ENCODE data around the gene NT5DC3.
A peak's percentile ranks its signal among the peaks of the same experiment; 100 is the strongest.
"Not testable (repeated sequence)": the region's sequence is repeated elsewhere in the genome, so short reads cannot be mapped to it uniquely, and the experiment has no call there.

NT5DC3 gene

GRCh38 chr12:103844305-103844704 is 3.3 kb upstream of the NT5DC3 start:
- Mint-ChIP-seq H3K4me3 (no peak overlapping the region), H3K9me3 (ENCODE audit: low read depth) (no peaks in the 10 kb centered on the region), H3K36me3 (no peaks in the 10 kb centered on the region), H3K4me1 (ENCODE audit: low read depth) (peaks cover 14% of the 10 kb centered on the region), H3K27me3 (no peaks in the 10 kb centered on the region), H3K27ac (no peak overlapping the region)

DNA sequence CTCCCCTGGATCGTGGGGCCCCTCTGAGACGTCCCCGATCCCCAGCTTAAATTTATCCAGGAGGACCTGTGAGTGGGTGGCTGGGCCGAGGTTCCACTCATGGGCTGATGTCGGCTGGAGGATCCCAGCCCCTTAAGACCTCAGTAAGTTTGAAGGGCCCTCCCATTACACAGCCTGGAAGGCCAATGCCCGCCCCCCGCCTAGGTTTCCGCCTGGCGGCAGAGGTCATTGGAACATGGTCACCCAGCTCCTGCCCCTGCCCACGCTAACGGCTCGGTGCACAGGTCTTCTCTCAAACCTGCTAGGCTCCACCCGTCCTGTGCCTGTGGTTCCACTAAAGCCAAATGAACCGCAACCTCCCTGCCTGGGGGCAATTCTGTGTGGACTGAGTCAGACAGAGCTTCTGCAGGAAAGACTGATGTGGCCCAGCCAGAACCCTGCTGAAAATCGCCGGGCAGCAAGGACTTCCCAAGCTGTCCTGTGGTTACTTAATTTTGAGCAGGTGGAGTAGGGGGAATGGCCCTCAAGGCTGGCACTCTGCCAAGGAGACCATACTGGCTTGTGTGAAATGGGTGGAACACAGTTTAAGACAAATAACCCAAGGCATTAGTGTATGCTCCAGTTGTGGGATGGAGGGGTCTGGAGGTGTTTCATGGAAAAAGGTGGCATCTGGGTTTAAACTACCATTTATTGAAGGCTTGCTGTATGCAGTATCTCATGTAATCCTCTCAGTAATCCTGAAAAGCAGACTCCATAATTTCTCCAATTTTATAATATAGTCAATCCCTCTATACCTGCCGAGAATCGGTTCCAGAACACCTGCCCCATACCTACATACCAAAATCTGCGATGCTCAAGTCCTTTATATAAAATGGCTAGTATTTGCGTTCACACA is 903 bp upstream of the NT5DC3 start:
- Mint-ChIP-seq H3K4me1 (ENCODE audit: low read depth) (peaks cover 21% of the 10 kb centered on the region), H3K27me3 (no peaks in the 10 kb centered on the region), H3K27ac (peak overlapping the region; percentile 83), H3K4me3 (peak overlapping the region; percentile 81), H3K36me3 (peaks cover 4% of the 10 kb centered on the region), H3K9me3 (ENCODE audit: low read depth) (no peaks in the 10 kb centered on the region)

- Mint-ChIP-seq H3K27ac (peak overlapping the region; percentile 78), H3K4me1 (ENCODE audit: low read depth) (peaks cover 21% of the 10 kb centered on the region), H3K27me3 (no peaks in the 10 kb centered on the region), H3K9me3 (ENCODE audit: low read depth) (no peaks in the 10 kb centered on the region), H3K36me3 (peaks cover 8% of the 10 kb centered on the region), H3K4me3 (peak overlapping the region; percentile 90)
Measured at GRCh38 chr12:103840462-103840875, 565 bp downstream of the NT5DC3 start.

DNA sequence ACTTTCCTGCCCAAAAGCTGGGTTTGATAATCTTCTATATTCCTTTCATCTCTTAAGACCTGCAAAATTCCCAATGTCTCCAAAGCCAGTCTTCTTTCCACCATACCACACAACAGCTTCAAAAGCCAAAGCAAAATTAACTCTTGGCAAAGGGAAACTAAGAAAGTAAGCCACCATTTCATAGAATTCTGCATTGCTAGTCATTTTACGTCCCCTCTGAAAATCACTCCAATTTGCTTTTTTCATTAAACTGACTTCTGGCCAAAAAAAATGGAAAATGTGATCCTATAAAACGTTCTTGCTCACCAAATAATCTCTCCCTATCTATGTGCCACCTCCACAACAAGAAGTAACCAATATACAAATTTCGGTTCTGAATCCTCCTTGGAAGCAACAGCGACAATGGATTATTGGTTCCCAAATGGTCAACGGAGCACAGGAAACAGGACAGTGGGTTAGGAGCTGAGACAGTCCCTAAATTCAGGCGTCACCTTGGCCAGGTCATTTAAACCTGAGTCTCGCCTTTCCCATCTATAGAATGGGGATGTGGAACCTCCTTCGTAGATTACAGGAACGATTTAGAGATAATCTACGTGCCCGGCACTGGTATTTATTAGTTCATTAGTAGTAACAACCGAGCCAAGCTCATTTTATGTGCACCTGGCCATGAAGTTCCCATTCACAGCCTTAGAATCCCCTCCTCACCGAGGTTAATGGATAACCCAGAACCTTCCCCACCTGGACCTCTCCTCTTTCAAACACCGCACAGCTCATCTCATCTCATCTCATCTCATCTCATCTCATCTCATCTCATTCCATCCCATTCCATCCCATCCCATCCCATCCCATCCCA is 1.2 kb downstream of the NT5DC3 start:
- Mint-ChIP-seq H3K4me3 (peak overlapping the region; percentile 90), H3K4me1 (ENCODE audit: low read depth) (peaks cover 21% of the 10 kb centered on the region), H3K27me3 (no peaks in the 10 kb centered on the region), H3K27ac (no peak overlapping the region), H3K9me3 (ENCODE audit: low read depth) (no peaks in the 10 kb centered on the region), H3K36me3 (peaks cover 11% of the 10 kb centered on the region)

DNA sequence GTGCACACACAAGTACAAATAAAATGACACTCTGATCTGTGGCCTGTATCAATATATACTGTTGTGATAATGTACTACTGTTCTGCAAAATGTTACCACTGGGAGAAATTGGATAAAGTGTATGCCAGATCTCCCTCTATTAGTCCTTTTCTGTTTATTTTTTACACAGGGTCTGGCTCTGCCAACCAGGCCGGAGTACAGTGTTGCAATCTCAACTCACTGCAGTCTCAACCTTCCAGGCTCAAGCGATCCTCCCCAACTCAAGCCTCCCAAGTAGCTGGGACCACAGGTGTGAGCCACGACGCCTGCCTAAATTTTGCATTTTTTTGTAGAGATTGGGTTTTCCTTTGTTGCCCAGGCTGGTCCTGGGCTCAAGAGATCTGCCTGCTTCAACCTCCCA is 1.9 kb downstream of the NT5DC3 start:
- Mint-ChIP-seq H3K27ac (no peak overlapping the region), H3K9me3 (ENCODE audit: low read depth) (no peaks in the 10 kb centered on the region), H3K4me3 (peak overlapping the region; percentile 6)

DNA sequence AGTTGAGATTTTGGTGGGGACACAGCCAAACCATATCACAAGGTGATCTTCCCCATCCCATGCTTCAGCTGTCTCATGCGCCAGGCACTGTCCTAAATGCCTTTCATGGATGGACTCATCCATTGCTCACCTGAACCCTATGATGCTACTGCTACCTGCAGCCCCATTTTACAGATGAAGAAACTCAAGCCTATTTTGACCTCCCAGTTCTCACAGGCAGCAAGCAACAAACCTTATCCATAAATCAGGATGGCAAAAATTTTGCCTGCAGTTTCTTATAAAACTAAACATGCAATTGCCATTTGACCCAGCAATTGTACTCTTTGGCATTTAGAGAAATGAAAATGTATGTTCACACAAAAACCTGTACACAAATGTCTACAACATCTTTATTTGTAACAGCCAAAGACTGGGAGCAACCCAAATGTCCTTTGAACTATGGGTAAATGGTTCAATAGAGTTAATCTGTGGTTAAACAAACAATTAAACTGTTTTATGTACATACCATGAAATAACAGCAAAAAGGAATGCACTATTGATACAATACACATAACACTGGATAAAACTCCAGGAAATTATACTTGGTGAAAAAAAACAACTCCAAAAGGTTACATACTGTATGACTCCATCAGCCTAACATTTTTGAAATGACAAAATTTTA is 2.6 kb downstream of the NT5DC3 start:
- Mint-ChIP-seq H3K9me3 (ENCODE audit: low read depth) (no peaks in the 10 kb centered on the region), H3K27ac (no peak overlapping the region), H3K36me3 (peaks cover 14% of the 10 kb centered on the region), H3K27me3 (no peaks in the 10 kb centered on the region), H3K4me3 (peak overlapping the region; percentile 6), H3K4me1 (ENCODE audit: low read depth) (peaks cover 25% of the 10 kb centered on the region)

More for the DNA sequence above, 1.9 kb downstream of the NT5DC3 start:
- H3K36me3 Mint-ChIP-seq: peaks cover 14% of the 10 kb centered on the region
- H3K27me3 Mint-ChIP-seq: no peaks in the 10 kb centered on the region
- peaks cover 21% of the 10 kb centered on the region for H3K4me1 Mint-ChIP-seq (ENCODE audit: low read depth)

DNA sequence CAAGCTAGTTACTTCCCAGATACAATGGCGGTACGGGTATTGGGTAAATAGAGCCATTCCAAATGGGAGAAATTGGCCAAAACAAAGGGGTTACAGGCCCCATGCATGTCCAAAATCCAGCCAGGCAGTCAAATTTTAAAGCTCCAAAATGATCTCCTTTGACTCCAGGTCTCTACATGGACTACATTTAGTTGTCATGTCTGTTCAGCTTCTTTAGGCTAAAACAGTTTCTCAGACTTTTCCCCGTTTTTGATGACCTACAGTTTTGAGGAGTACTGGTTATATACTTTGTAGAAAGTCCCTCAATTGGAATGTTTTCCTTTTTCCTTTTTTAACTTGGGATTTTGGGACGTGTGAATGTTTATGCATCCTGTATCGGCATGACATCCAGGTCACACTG is 4.7 kb downstream of the NT5DC3 start:
- Mint-ChIP-seq H3K4me3 (no peak overlapping the region), H3K9me3 (ENCODE audit: low read depth) (no peaks in the 10 kb centered on the region), H3K27ac (no peak overlapping the region), H3K4me1 (ENCODE audit: low read depth) (peaks cover 20% of the 10 kb centered on the region), H3K36me3 (peaks cover 17% of the 10 kb centered on the region), H3K27me3 (no peaks in the 10 kb centered on the region)

GRCh38 chr12:103835747-103836335 is 5.2 kb downstream of the NT5DC3 start:
- H3K27ac Mint-ChIP-seq; H3K27me3 Mint-ChIP-seq; H3K4me3 Mint-ChIP-seq; H3K9me3 Mint-ChIP-seq (ENCODE audit: low read depth): not testable (repeated sequence)
- Mint-ChIP-seq H3K4me1 (ENCODE audit: low read depth) (peaks cover 20% of the 10 kb centered on the region), H3K36me3 (peaks cover 21% of the 10 kb centered on the region)

GRCh38 chr12:103834942-103835341 is 6.1 kb downstream of the NT5DC3 start:
- no peak overlapping the region for H3K4me3 Mint-ChIP-seq
- no peak overlapping the region for H3K27ac Mint-ChIP-seq
- no peaks in the 10 kb centered on the region for H3K27me3 Mint-ChIP-seq
- peaks cover 17% of the 10 kb centered on the region for H3K4me1 Mint-ChIP-seq (ENCODE audit: low read depth)
- peaks cover 22% of the 10 kb centered on the region for H3K36me3 Mint-ChIP-seq
- no peaks in the 10 kb centered on the region for H3K9me3 Mint-ChIP-seq (ENCODE audit: low read depth)

GRCh38 chr12:103833891-103834290 is 7.1 kb downstream of the NT5DC3 start:
- Mint-ChIP-seq H3K27me3 (no peaks in the 10 kb centered on the region), H3K36me3 (peaks cover 22% of the 10 kb centered on the region), H3K4me3 (no peak overlapping the region), H3K9me3 (ENCODE audit: low read depth) (no peaks in the 10 kb centered on the region), H3K27ac (no peak overlapping the region), H3K4me1 (ENCODE audit: low read depth) (peaks cover 9% of the 10 kb centered on the region)

DNA sequence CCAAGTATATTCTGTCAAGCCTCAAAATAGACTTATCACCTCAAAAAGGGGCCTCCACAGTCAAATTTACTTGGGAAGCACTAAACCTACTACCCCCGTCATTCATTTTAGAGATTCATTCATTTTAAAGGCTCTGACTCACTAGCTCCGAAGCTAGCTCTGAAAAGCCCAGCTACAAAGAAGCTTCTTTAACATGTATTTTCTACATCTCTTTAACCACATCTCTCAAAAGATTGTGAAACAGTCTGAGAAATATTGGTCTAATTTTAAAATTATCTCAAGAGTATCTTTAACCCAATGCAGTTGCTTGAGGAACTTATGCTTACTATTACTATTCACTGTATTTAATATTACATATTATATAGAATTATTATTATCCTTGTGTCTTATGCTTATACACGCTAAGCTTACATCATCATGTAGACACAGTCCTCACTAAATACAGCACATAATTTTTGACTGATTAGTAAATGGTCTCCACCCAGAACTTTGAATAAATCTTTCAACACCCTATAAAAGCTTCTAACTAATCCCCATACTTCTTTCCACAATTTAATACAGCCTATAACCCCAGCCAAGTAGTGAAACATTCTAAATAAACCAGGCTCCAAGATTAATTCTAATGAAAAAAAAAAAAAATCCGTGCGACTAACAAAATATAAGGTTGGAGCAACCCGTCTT is 7.8 kb downstream of the NT5DC3 start:
- no peak overlapping the region for H3K27ac Mint-ChIP-seq
- peaks cover 6% of the 10 kb centered on the region for H3K4me1 Mint-ChIP-seq (ENCODE audit: low read depth)
- no peaks in the 10 kb centered on the region for H3K9me3 Mint-ChIP-seq (ENCODE audit: low read depth)
- peaks cover 22% of the 10 kb centered on the region for H3K36me3 Mint-ChIP-seq
- no peak overlapping the region for H3K4me3 Mint-ChIP-seq
- H3K27me3 Mint-ChIP-seq: no peaks in the 10 kb centered on the region

- H3K4me3 Mint-ChIP-seq: no peak overlapping the region
- peaks cover 5% of the 10 kb centered on the region for H3K4me1 Mint-ChIP-seq (ENCODE audit: low read depth)
- no peaks in the 10 kb centered on the region for H3K27me3 Mint-ChIP-seq
- H3K27ac Mint-ChIP-seq: no peak overlapping the region
- no peaks in the 10 kb centered on the region for H3K9me3 Mint-ChIP-seq (ENCODE audit: low read depth)
- peaks cover 18% of the 10 kb centered on the region for H3K36me3 Mint-ChIP-seq
Measured at GRCh38 chr12:103832048-103832997, 8.7 kb downstream of the NT5DC3 start.

GRCh38 chr12:103830730-103831320 is 10.2 kb downstream of the NT5DC3 start:
- Mint-ChIP-seq H3K27me3 (no peaks in the 10 kb centered on the region), H3K27ac (no peak overlapping the region), H3K4me1 (ENCODE audit: low read depth) (peaks cover 5% of the 10 kb centered on the region), H3K4me3 (no peak overlapping the region), H3K36me3 (peaks cover 16% of the 10 kb centered on the region), H3K9me3 (ENCODE audit: low read depth) (no peaks in the 10 kb centered on the region)
